Effector memory CD4-positive, alpha-beta T cell (primary cell): ENCODE data around the gene SYNM.

Source experiments
- DNase-seq, 3 donors: peaks; one replicate each; pipeline ENCODE4 v3.0.0-alpha.2; 2020
- H3K27ac ChIP-seq: 2 replicates; pipeline ENCODE4 v1.7.0; 2013; ENCODE audit warnings: mild to moderate bottlenecking, low read length, moderate library complexity; ENCODE audit not compliant: insufficient read depth, poor library complexity, severe bottlenecking
- H3K27me3 ChIP-seq: replicated peaks from 2 replicates; pipeline ENCODE4 v1.7.0; 2013; ENCODE audit warnings: mild to moderate bottlenecking, low read length; ENCODE audit not compliant: insufficient read depth, control insufficient read depth, poor library complexity, severe bottlenecking
- H3K36me3 ChIP-seq: 2 replicates; pipeline ENCODE4 v1.7.0; 2013; ENCODE audit warnings: mild to moderate bottlenecking, low read length, moderate library complexity; ENCODE audit not compliant: control insufficient read depth, insufficient read depth
- H3K4me1 ChIP-seq: 2 replicates; pipeline ENCODE4 v1.7.0; 2013; ENCODE audit warnings: low read length, mild to moderate bottlenecking; ENCODE audit not compliant: control insufficient read depth, insufficient read depth, poor library complexity, severe bottlenecking
- H3K4me3 ChIP-seq: 2 replicates; pipeline ENCODE4 v1.7.0; 2013; ENCODE audit warnings: low read length, low read depth, mild to moderate bottlenecking; ENCODE audit not compliant: insufficient read depth, poor library complexity, severe bottlenecking
- H3K9me3 ChIP-seq: 2 replicates; pipeline ENCODE4 v1.7.0; 2013; ENCODE audit warnings: mild to moderate bottlenecking, low read length, moderate library complexity; ENCODE audit not compliant: control insufficient read depth

Gene SYNM

DNA sequence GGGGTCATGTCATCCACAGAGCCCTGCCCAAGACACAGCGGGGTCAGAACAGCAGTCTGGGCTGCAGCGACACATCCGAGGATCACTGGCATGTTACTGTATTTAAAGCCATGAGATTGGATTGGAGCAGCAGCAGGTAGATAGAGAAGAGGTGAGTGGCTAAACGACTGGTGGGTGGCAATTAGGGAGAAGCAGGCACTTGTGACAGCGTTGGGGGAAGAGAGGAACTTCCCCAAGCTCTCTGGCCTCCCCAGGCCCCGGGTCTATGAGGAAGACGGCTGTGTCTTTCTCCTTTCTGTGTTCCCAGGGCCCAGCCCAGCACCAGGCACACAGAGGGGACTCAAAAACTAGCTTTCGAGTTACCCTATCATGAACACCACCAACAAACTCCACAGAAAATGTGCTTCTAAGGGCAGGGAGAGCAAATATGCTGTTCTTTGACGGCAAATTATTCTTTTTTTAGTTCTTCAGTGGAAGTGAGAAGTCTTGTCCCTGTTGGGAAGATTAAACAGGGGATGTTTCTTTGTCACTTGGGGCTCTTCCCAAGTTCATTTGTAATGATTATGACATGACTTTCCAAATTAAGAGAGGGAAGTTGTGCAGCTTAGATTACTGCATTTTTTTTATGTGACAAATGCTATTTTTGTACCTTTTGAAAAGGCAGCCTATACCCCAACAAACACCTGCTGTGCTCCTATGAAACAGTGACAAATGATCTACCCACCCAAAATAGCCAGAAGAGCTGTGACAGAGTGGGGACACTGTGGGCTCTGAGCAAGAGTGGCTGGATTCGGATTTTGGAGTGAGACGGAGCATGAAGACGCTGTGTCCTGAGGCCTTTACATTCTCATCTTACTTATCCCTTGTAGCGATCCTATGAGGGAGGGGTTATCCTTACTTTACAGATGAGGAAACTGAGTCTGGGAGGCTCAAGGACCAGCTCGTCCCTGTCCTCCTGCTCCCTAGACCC is 7.2 kb upstream of the SYNM start:
- Histone ChIP-seq H3K27me3 (peaks cover 9% of the 10 kb centered on the region), H3K4me3 (no peak overlapping the region), H3K36me3 (no peaks in the 10 kb centered on the region), H3K4me1 (no peaks in the 10 kb centered on the region), H3K9me3 (no peaks in the 10 kb centered on the region), H3K27ac (no peak overlapping the region)
- DNase-seq: no peak

DNA sequence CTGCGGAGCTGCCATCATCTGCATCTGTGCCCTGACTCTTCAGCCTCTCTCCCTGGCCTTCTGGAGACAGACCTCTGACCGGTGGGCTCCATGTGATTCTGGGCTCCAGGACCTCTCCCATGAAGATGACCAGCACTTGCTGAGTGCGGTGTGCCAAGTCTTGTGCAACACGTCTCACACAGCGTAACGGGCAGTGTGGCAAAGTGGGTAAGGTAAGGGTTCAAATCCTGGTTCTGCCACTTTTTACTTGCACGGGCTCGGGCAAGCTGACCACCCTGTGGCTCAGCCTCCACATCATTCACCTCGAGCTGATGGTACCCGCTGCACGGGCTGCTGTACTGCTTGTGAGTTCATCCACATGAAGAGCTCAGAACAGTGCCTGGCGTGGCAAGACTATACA is 6.5 kb upstream of the SYNM start:
- Histone ChIP-seq H3K27me3 (peaks cover 11% of the 10 kb centered on the region), H3K27ac (no peak overlapping the region), H3K4me1 (no peaks in the 10 kb centered on the region), H3K9me3 (no peaks in the 10 kb centered on the region), H3K36me3 (no peaks in the 10 kb centered on the region), H3K4me3 (no peak overlapping the region)
- no peak for DNase-seq

DNA sequence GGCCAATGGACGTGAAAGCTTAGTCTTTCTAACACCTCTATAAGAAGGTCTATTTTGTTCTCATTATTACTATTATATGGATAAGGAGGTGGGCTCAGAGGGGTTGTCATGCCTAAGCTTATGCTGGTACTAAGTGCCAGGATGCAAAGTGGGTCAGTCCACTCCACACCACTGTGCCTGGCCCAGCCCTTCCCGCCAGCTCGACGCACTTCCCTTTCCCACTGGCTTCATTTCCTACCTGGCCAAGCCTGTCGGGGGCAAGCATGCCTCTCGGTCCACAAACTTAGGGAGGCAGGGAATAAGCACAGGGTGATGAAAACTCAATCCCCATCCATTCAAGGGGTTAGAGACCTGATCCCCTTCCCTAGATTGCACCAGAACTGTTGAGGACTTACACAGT is 5.9 kb upstream of the SYNM start:
- Histone ChIP-seq H3K4me1 (no peaks in the 10 kb centered on the region), H3K9me3 (no peaks in the 10 kb centered on the region), H3K27ac (no peak overlapping the region), H3K4me3 (no peak overlapping the region), H3K27me3 (peaks cover 11% of the 10 kb centered on the region), H3K36me3 (no peaks in the 10 kb centered on the region)
- DNase-seq: no peak

DNA sequence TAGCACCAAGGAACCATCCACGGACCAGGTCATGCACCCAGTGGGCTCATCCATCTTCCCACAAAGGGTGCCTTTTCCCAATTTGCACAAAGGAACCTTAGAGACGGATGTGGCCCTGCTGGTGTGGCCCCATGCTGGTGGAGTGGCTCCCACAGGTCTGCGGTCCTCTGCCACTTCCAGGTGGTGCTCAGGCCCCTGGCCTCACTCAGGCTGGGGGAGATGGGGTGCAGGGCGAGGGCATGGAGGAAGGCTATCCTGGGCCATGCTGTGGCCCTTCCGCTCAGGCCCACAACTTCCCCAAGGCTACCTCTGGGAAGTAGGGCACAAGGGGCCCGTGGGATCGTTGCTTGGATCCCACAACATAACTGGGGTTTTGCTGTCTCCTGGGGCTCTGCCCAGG is 5.2 kb upstream of the SYNM start:
- no peak for DNase-seq
- Histone ChIP-seq H3K36me3 (no peaks in the 10 kb centered on the region), H3K9me3 (no peaks in the 10 kb centered on the region), H3K4me3 (no peak overlapping the region), H3K27me3 (peaks cover 11% of the 10 kb centered on the region), H3K4me1 (no peaks in the 10 kb centered on the region), H3K27ac (no peak overlapping the region)

DNA sequence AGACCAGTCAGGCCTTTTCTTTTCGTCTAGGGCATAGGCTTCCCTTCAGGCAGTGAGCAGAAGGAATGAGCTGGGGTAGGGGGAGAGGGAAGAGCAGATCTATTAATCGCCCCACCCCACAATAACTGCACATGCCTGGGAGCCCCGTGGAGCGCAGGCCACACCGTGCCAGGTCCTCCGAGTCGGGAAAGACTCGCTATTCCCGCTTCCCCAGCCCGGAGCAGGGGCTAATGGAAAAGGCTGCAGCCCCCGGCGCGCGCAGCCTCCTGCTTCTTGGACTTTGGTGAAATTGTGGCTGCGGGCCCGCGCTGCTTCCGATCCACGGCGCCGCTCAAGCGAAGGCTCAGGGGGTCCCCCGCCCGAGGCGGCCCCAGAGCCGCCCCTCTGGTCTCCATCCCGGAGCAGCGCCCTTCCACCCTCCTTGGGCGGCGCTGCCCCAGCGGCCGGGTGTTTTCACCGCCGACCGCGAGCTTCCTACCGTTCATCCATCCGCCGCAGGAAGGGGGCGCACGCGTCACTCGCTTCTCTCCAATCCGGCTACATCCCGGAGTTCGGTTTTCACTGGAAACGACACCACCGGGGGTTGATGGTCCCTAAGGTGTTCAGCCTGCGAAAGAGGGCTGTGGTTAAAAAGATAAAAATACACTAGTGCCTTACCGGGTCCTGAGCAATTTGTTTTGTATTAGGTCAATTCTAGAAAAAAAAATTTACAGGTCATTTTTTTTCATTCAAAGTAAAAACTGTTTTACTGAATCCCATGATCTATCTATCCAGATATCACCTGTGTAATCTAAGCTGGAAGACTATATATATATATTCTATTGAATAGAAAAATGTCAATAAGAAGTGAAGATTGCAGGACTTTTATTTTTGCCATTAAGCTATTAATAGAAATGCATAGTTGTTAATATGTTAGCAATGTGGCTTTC is 4.4 kb upstream of the SYNM start:
- Histone ChIP-seq H3K27ac (no peak overlapping the region), H3K27me3 (peaks cover 11% of the 10 kb centered on the region), H3K9me3 (no peaks in the 10 kb centered on the region), H3K4me3 (no peak overlapping the region), H3K4me1 (no peaks in the 10 kb centered on the region), H3K36me3 (no peaks in the 10 kb centered on the region)
- no peak for DNase-seq

DNA sequence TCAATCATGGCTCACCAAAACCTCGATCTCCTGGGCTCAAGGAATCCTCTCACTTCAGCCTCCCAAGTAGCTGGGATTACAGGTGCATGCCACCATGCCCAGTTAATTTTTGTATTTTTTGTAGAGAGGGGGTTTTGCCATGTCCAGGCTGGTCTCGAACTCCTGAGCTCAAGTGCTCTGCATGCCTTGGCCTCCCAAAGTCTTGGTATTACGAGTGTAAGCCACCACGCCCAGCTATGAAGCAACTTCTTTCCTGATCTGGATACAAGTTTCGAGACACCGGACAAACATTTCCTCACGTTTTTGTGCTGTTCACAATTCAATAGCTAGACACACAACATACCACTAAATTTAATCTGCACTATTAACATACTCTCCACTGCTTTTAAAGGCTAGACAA is 3.4 kb upstream of the SYNM start:
- H3K27me3 ChIP-seq: peaks cover 11% of the 10 kb centered on the region
- H3K36me3 ChIP-seq: no peaks in the 10 kb centered on the region
- no peak for DNase-seq
- peaks cover 2% of the 10 kb centered on the region for H3K4me1 ChIP-seq
- H3K27ac ChIP-seq: no peak overlapping the region
- no peaks in the 10 kb centered on the region for H3K9me3 ChIP-seq
- H3K4me3 ChIP-seq: no peak overlapping the region

DNA sequence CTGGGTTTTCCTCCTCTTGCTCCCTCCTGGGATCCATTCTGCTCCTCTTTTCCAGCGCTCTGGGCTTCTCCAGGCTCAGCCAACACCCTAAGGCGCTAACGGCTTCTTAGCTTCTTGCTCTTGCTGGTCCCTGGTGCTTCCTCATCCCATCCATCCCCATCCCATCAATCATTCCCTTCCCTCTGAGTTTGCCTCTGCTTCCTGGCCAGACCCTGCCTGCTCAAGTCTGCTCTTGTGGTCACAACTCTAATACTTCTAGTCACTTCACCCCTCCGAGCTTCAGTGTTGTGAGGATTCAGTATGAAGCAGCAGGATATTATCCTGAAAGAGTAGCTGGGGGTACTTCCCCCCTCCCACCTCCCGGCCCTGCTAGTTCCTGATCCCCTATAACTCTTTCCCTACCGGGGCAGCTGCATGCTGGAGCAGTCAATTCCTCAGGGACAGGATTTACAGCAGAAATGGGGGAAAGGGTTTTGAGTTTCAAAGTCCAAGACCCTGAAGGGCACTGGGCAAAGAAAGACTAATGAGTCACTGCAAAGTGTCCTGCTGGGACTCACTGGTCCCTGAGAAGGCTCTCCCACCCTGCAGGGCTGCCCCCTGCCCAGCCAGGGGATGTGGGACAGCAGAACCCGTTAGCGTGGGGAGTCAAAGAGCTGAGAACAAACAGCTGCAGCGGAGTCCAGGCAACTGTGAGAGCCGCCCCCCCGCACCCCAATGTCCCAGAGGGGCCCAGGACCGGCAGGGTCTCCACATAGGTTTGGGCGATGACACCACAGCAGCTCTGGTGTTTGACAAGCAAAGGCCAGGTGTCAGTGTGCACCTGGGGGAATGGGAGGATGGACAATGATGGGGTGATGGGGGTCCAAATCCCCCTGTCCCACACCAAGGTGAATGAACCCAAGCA is 2.3 kb upstream of the SYNM start:
- Histone ChIP-seq H3K4me3 (no peak overlapping the region), H3K27me3 (peaks cover 11% of the 10 kb centered on the region), H3K27ac (no peak overlapping the region), H3K4me1 (peaks cover 2% of the 10 kb centered on the region), H3K9me3 (no peaks in the 10 kb centered on the region), H3K36me3 (no peaks in the 10 kb centered on the region)
- no peak for DNase-seq

DNA sequence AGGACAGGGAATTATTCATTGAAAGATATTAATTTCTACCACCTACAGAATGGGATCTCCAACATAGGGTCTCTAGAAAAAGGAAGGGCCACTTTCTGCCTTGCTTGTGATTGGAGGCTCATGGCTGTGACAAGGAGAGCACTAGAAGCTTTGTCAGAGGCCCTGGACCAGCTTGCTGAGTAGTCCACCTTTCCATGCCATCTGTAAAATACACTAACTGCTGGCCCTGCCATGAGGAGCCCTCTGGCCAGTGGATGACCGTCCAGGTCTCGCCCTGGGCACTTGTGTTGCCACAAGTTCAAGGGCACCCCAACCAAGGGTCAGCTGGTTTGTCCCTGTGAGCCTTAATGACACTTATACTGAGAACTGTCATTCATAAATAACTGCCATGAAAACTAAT is 1.6 kb upstream of the SYNM start:
- no peaks in the 10 kb centered on the region for H3K36me3 ChIP-seq
- no peaks in the 10 kb centered on the region for H3K9me3 ChIP-seq
- no peak overlapping the region for H3K27ac ChIP-seq
- peaks cover 11% of the 10 kb centered on the region for H3K27me3 ChIP-seq
- H3K4me1 ChIP-seq: peaks cover 2% of the 10 kb centered on the region
- H3K4me3 ChIP-seq: no peak overlapping the region
- DNase-seq: no peak

DNA sequence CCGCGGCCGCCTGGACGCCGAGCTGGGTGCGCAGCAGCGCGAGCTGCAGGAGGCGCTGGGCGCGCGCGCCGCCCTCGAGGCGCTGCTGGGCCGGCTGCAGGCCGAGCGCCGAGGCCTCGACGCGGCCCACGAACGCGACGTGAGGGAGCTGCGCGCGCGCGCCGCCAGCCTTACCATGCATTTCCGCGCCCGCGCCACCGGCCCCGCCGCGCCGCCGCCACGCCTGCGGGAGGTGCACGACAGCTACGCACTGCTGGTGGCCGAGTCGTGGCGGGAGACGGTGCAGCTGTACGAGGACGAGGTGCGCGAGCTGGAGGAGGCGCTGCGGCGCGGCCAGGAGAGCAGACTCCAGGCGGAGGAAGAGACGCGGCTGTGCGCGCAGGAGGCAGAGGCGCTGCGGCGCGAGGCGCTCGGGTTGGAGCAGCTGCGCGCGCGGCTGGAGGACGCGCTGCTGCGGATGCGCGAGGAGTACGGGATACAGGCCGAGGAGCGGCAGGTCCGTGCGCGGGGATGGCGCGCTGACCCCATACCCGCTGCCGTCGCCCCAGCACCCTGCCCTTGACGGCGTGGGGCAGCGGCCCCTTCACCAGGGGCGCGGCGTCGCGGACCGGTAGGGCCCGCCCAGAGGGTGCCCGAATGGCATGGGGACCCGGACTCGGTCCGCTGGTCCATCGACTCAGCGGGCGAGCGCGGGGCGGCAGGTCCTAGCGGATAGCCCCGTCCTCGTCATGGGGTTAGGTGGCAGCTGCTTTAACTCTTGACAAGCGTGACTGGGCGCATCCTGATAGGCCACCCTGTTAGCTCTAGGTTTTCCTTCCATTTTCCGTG is 848 bp downstream of the SYNM start:
- peak overlapping the region; percentile 22 for H3K4me3 ChIP-seq
- H3K4me1 ChIP-seq: peaks cover 2% of the 10 kb centered on the region
- no peaks in the 10 kb centered on the region for H3K9me3 ChIP-seq
- H3K27ac ChIP-seq: no peak overlapping the region
- peak in 2 of 3 donors; percentile 4 to 12 for DNase-seq
- peaks cover 4% of the 10 kb centered on the region for H3K27me3 ChIP-seq
- H3K36me3 ChIP-seq: no peaks in the 10 kb centered on the region
